Stimulated activated CD4-positive, alpha-beta T cell treated with anti-CD3 and anti-CD28 coated beads, TNF-alpha, amount 100 ng/mL, for 4 hours (primary cell): Measurements from ENCODE around the gene NEDD4L.

ENCODE experiments used
- DNase-seq, 3 experiments: peaks; one replicate each; pipeline ENCODE4 v3.0.0-alpha.2; 2020; ENCODE audit warnings: low read depth in 3 of 3

NEDD4L gene

GRCh38 chr18:58117786-58118403, 73.9 kb downstream of the NEDD4L start:
- DNase-seq = no peak

GRCh38 chr18:58118536-58118935, 74.5 kb downstream of the NEDD4L start:
- DNase-seq = no peak

- no peak for DNase-seq
These were observed 75.8 kb downstream of the NEDD4L start for GRCh38 chr18:58119819-58120218.

- DNase-seq = no peak
These were observed 80.4 kb downstream of the NEDD4L start for GRCh38 chr18:58124475-58124874.

GRCh38 chr18:58125183-58125582, 81.2 kb downstream of the NEDD4L start:
- no peak for DNase-seq

GRCh38 chr18:58125756-58126155, 81.7 kb downstream of the NEDD4L start:
- DNase-seq = no peak

GRCh38 chr18:58128381-58129374, 84.7 kb downstream of the NEDD4L start:
- no peak for DNase-seq

- DNase-seq = no peak
These were observed 88.7 kb downstream of the NEDD4L start for GRCh38 chr18:58132595-58133261.

GRCh38 chr18:58135183-58135641, 91.2 kb downstream of the NEDD4L start:
- no peak for DNase-seq

GRCh38 chr18:58135701-58136331, 91.8 kb downstream of the NEDD4L start:
- peak; percentile 6 to 16 (median 6) for DNase-seq

GRCh38 chr18:58136879-58137278, 92.9 kb downstream of the NEDD4L start:
- no peak for DNase-seq

- DNase-seq = no peak
These were observed 95.7 kb downstream of the NEDD4L start for GRCh38 chr18:58139459-58140386.

- no peak for DNase-seq
These were observed 96.6 kb downstream of the NEDD4L start for GRCh38 chr18:58140387-58141325.

- no peak for DNase-seq
These were observed 99.4 kb downstream of the NEDD4L start for GRCh38 chr18:58143386-58143785.

GRCh38 chr18:58144106-58144505, 100.1 kb downstream of the NEDD4L start:
- no peak for DNase-seq

GRCh38 chr18:58144671-58145285, 100.8 kb downstream of the NEDD4L start:
- DNase-seq = no peak

- no peak for DNase-seq
These were observed 102.1 kb downstream of the NEDD4L start for GRCh38 chr18:58146099-58146498.

GRCh38 chr18:58148954-58149471, 105.0 kb downstream of the NEDD4L start:
- no peak for DNase-seq

- no peak for DNase-seq
These were observed 106.7 kb downstream of the NEDD4L start for GRCh38 chr18:58150772-58151171.
